ENCODE measurements around the gene NPRL2. TPM values are rescaled to one million over a fixed set of nuclear protein-coding genes. Genes with fewer than 3 reads are reported as not detected.

NPRL2 gene
- total RNA-seq, 1 donor from 2014 or later, result 27.3 TPM

- H3K4me3 ChIP-seq (ENCODE audit: low read depth, low read length), result peak within 1 kb of the TSS; percentile 92
- DNase-seq (ENCODE audit: low read depth), result peak; percentile 92
- TF ChIP-seq CTCF (conservative IDR thresholded peaks at IDR 0.05; ENCODE audit: low read depth, low read length), result peak; percentile 23
These were observed 51.5 kb downstream of the NPRL2 start, which contains the start of the genes HYAL3 and NAA80 for GRCh38 chr3:50298836-50299637. Gene HYAL3 (minus strand): TSS chr3:50299405. CDS start chr3:50295602, 3,803 bp downstream. Gene NAA80 (minus strand): TSS chr3:50299405. CDS start chr3:50297463, 1,942 bp downstream.

GRCh38 chr3:50297896-50298725 lies 52.5 kb downstream of the NPRL2 start:
- peak; percentile 38 for TF ChIP-seq CTCF (conservative IDR thresholded peaks at IDR 0.05; ENCODE audit: low read depth, low read length)
- peak overlapping the region; percentile 92 for H3K4me3 ChIP-seq (ENCODE audit: low read depth, low read length)
- DNase-seq (ENCODE audit: low read depth), result no peak

- TF ChIP-seq CTCF (conservative IDR thresholded peaks at IDR 0.05; ENCODE audit: low read depth, low read length), result no peak
- no peak for DNase-seq (ENCODE audit: low read depth)
- no peak overlapping the region for H3K4me3 ChIP-seq (ENCODE audit: low read depth, low read length)
These were observed 53.2 kb downstream of the NPRL2 start for GRCh38 chr3:50297384-50297775.

Other genes starting within 250 kb of the NPRL2 start
- gene SEMA3F, start 195.5 kb downstream of the NPRL2 start, total RNA-seq, result 36.0 and 58.6 TPM in 2 replicates
- not detected in 2 replicates for gene GNAT1, start 159.2 kb downstream of the NPRL2 start, total RNA-seq
- gene SLC38A3, start 145.5 kb downstream of the NPRL2 start, total RNA-seq, result not detected in 2 replicates
- 263 and 264 TPM in 2 replicates for gene GNAI2, start 114.6 kb downstream of the NPRL2 start, total RNA-seq
- 4.6 and 29.5 TPM in 2 replicates for gene SEMA3B, start 81.6 kb downstream of the NPRL2 start, total RNA-seq
- not detected in 2 replicates for gene LSMEM2, start 71.7 kb downstream of the NPRL2 start, total RNA-seq
- gene IFRD2, start 58.3 kb downstream of the NPRL2 start, total RNA-seq, result 76.6 and 165 TPM in 2 replicates
- 7.8 and 8.8 TPM in 2 replicates for gene HYAL3, start 51.4 kb downstream of the NPRL2 start, total RNA-seq
- 8.5 and 19.4 TPM in 2 replicates for gene NAA80, start 51.4 kb downstream of the NPRL2 start, total RNA-seq
- 1.3 and 2.2 TPM in 2 replicates for gene HYAL1, start 47.2 kb downstream of the NPRL2 start, total RNA-seq
- gene HYAL2, start 28.0 kb downstream of the NPRL2 start, total RNA-seq, result 123 and 145 TPM in 2 replicates
- gene TUSC2, start 22.6 kb downstream of the NPRL2 start, total RNA-seq, result 39.8 and 46.6 TPM in 2 replicates
- gene RASSF1, start 9.9 kb downstream of the NPRL2 start, total RNA-seq, result 27.0 and 31.5 TPM in 2 replicates
- gene ZMYND10, start 5.0 kb downstream of the NPRL2 start, total RNA-seq, result 0.92 and 3.1 TPM in 2 replicates
- 33.6 and 38.5 TPM in 2 replicates for gene CYB561D2, start 87 bp upstream of the NPRL2 start, total RNA-seq
- 54.6 and 56.0 TPM in 2 replicates for gene TMEM115, start 8.7 kb upstream of the NPRL2 start, total RNA-seq
- 0.14 TPM in 1 of 2 replicates, not detected in the other for gene CACNA2D2, start 152.9 kb upstream of the NPRL2 start, total RNA-seq
- gene C3orf18, start 217.0 kb upstream of the NPRL2 start, total RNA-seq, result 4.3 and 8.9 TPM in 2 replicates
- 11.3 and 13.7 TPM in 2 replicates for gene HEMK1, start 218.7 kb upstream of the NPRL2 start, total RNA-seq